ENCODE measurements around the gene VWA7. TPM values are rescaled to one million over a fixed set of nuclear protein-coding genes. Genes with fewer than 3 reads are reported as not detected.

The VWA7 gene
- total RNA-seq, 1 experiment from 2014 or later = 11.2 TPM

Small RNA genes lying within 50 kb of the gene (small RNA-seq; reads per million reads assigned to genes)
- gene MSH5-SAPCD1 (not detected), gene RF00019 (not detected), gene RNU6-850P (not detected), gene SAPCD1 (not detected)

Other genes starting within 250 kb of the VWA7 start
- not detected in 2 replicates for gene MCCD1, start 248.4 kb downstream of the VWA7 start, total RNA-seq (2014; rRNA removed; shearing (Covaris generic))
- 685 and 711 TPM in 2 replicates for gene DDX39B, start 235.3 kb downstream of the VWA7 start, total RNA-seq (2014; rRNA removed; shearing (Covaris generic))
- gene ATP6V1G2, start 230.7 kb downstream of the VWA7 start, total RNA-seq (2014; rRNA removed; shearing (Covaris generic)) = not detected in 2 replicates
- gene NFKBIL1, start 229.7 kb downstream of the VWA7 start, total RNA-seq (2014; rRNA removed; shearing (Covaris generic)) = 26.4 and 29.2 TPM in 2 replicates
- gene LTA, start 205.0 kb downstream of the VWA7 start, total RNA-seq (2014; rRNA removed; shearing (Covaris generic)) = not detected in 2 replicates
- 0.08 TPM in 1 of 2 replicates, not detected in the other for gene TNF, start 201.8 kb downstream of the VWA7 start, total RNA-seq (2014; rRNA removed; shearing (Covaris generic))
- gene LTB, start 194.9 kb downstream of the VWA7 start, total RNA-seq (2014; rRNA removed; shearing (Covaris generic)) = 0.13 TPM in 1 of 2 replicates, not detected in the other
- not detected in 2 replicates for gene LST1, start 191.1 kb downstream of the VWA7 start, total RNA-seq (2014; rRNA removed; shearing (Covaris generic))
- not detected in 2 replicates for gene NCR3, start 184.3 kb downstream of the VWA7 start, total RNA-seq (2014; rRNA removed; shearing (Covaris generic))
- not detected in 2 replicates for gene AIF1, start 162.1 kb downstream of the VWA7 start, total RNA-seq (2014; rRNA removed; shearing (Covaris generic))
- 128 and 172 TPM in 2 replicates for gene PRRC2A, start 156.6 kb downstream of the VWA7 start, total RNA-seq (2014; rRNA removed; shearing (Covaris generic))
- 307 and 336 TPM in 2 replicates for gene BAG6, start 124.7 kb downstream of the VWA7 start, total RNA-seq (2014; rRNA removed; shearing (Covaris generic))
- gene APOM, start 121.4 kb downstream of the VWA7 start, total RNA-seq (2014; rRNA removed; shearing (Covaris generic)) = 1.8 and 4.2 TPM in 2 replicates
- 24.7 and 29.1 TPM in 2 replicates for gene C6orf47, start 116.5 kb downstream of the VWA7 start, total RNA-seq (2014; rRNA removed; shearing (Covaris generic))
- gene GPANK1, start 112.3 kb downstream of the VWA7 start, total RNA-seq (2014; rRNA removed; shearing (Covaris generic)) = 11.7 and 17.2 TPM in 2 replicates
- 219 and 225 TPM in 2 replicates for gene CSNK2B, start 111.2 kb downstream of the VWA7 start, total RNA-seq (2014; rRNA removed; shearing (Covaris generic))
- gene LY6G5B, start 107.4 kb downstream of the VWA7 start, total RNA-seq (2014; rRNA removed; shearing (Covaris generic)) = 3.5 and 3.6 TPM in 2 replicates
- gene LY6G5C, start 96.3 kb downstream of the VWA7 start, total RNA-seq (2014; rRNA removed; shearing (Covaris generic)) = 0.76 and 2.1 TPM in 2 replicates
- 32.5 and 37.9 TPM in 2 replicates for gene ABHD16A, start 74.0 kb downstream of the VWA7 start, total RNA-seq (2014; rRNA removed; shearing (Covaris generic))
- gene LY6G6F, start 70.5 kb downstream of the VWA7 start, total RNA-seq (2014; rRNA removed; shearing (Covaris generic)) = not detected in 2 replicates
- gene LY6G6D, start 62.0 kb downstream of the VWA7 start, total RNA-seq (2014; rRNA removed; shearing (Covaris generic)) = not detected in 2 replicates
- not detected in 2 replicates for gene LY6G6C, start 55.6 kb downstream of the VWA7 start, total RNA-seq (2014; rRNA removed; shearing (Covaris generic))
- 0.18 TPM in 1 of 2 replicates, not detected in the other for gene MPIG6B, start 54.0 kb downstream of the VWA7 start, total RNA-seq (2014; rRNA removed; shearing (Covaris generic))
- 107 and 116 TPM in 2 replicates for gene DDAH2, start 48.0 kb downstream of the VWA7 start, total RNA-seq (2014; rRNA removed; shearing (Covaris generic))
- 914 and 960 TPM in 2 replicates for gene CLIC1, start 40.8 kb downstream of the VWA7 start, total RNA-seq (2014; rRNA removed; shearing (Covaris generic))
- gene MSH5, start 37.3 kb downstream of the VWA7 start, total RNA-seq (2014; rRNA removed; shearing (Covaris generic)) = 19.6 and 20.9 TPM in 2 replicates
- 6.3 and 11.6 TPM in 2 replicates for gene SAPCD1, start 14.7 kb downstream of the VWA7 start, total RNA-seq (2014; rRNA removed; shearing (Covaris generic))
- 128 and 138 TPM in 2 replicates for gene VARS1, start 18.4 kb upstream of the VWA7 start, total RNA-seq (2014; rRNA removed; shearing (Covaris generic))
- 77.4 and 93.6 TPM in 2 replicates for gene LSM2, start 29.6 kb upstream of the VWA7 start, total RNA-seq (2014; rRNA removed; shearing (Covaris generic))
- 0.64 and 1.3 TPM in 2 replicates for gene HSPA1L, start 38.0 kb upstream of the VWA7 start, total RNA-seq (2014; rRNA removed; shearing (Covaris generic))
- gene HSPA1A, start 38.2 kb upstream of the VWA7 start, total RNA-seq (2014; rRNA removed; shearing (Covaris generic)) = 379 and 403 TPM in 2 replicates
- 655 TPM in 2 replicates for gene HSPA1B, start 50.4 kb upstream of the VWA7 start, total RNA-seq (2014; rRNA removed; shearing (Covaris generic))
- 82.3 and 87.1 TPM in 2 replicates for gene NEU1, start 85.5 kb upstream of the VWA7 start, total RNA-seq (2014; rRNA removed; shearing (Covaris generic))
- 101 and 124 TPM in 2 replicates for gene SLC44A4, start 101.7 kb upstream of the VWA7 start, total RNA-seq (2014; rRNA removed; shearing (Covaris generic))
- 85.9 and 98.5 TPM in 2 replicates for gene EHMT2, start 120.4 kb upstream of the VWA7 start, total RNA-seq (2014; rRNA removed; shearing (Covaris generic))
- 12.6 and 13.6 TPM in 2 replicates for gene ZBTB12, start 124.8 kb upstream of the VWA7 start, total RNA-seq (2014; rRNA removed; shearing (Covaris generic))
- 0.28 and 0.91 TPM in 2 replicates for gene C2, start 150.4 kb upstream of the VWA7 start, total RNA-seq (2014; rRNA removed; shearing (Covaris generic))
- gene CFB, start 168.8 kb upstream of the VWA7 start, total RNA-seq (2014; rRNA removed; shearing (Covaris generic)) = 2.0 and 2.6 TPM in 2 replicates
- gene NELFE, start 181.6 kb upstream of the VWA7 start, total RNA-seq (2014; rRNA removed; shearing (Covaris generic)) = 85.4 and 103 TPM in 2 replicates
- 62.5 and 66.2 TPM in 2 replicates for gene SKIC2, start 181.8 kb upstream of the VWA7 start, total RNA-seq (2014; rRNA removed; shearing (Covaris generic))
- gene DXO, start 194.8 kb upstream of the VWA7 start, total RNA-seq (2014; rRNA removed; shearing (Covaris generic)) = 54.8 and 61.6 TPM in 2 replicates
- gene C4A, start 204.7 kb upstream of the VWA7 start, total RNA-seq (2014; rRNA removed; shearing (Covaris generic)) = 0.57 and 1.9 TPM in 2 replicates
- 1.4 and 1.9 TPM in 2 replicates for gene C4B, start 237.5 kb upstream of the VWA7 start, total RNA-seq (2014; rRNA removed; shearing (Covaris generic))